Colonic mucosa (tissue), 4 donors: ENCODE data around the gene UACA. TPM values are rescaled to one million over a fixed set of nuclear protein-coding genes. Genes with fewer than 3 reads are reported as not detected.
A peak's percentile ranks its signal among the peaks of the same experiment; 100 is the strongest.

Experiments
- DNase-seq: peaks from one replicate; pipeline ENCODE4 v3.0.0-alpha.2; 2020
- H3K27ac ChIP-seq: fragments of 200-600 bp; one replicate; pipeline ENCODE4 v1.8.0; 2021
- H3K27me3 ChIP-seq: fragments of 200-600 bp; one replicate; pipeline ENCODE4 v1.8.0; 2021
- H3K36me3 ChIP-seq: fragments of 200-600 bp; one replicate; pipeline ENCODE4 v1.8.0; 2021
- H3K4me1 ChIP-seq: fragments of 200-600 bp; one replicate; pipeline ENCODE4 v1.8.0; 2021; ENCODE audit warnings: mild to moderate bottlenecking
- H3K4me3 ChIP-seq: fragments of 200-600 bp; one replicate; pipeline ENCODE4 v1.8.0; 2021
- H3K9ac ChIP-seq, 2 donors: one replicate each; pipeline ENCODE4 v1.7.0; 2013; ENCODE audit warnings: control low read depth in 2 of 2, low read depth in 2 of 2, low read length in 2 of 2
- H3K9me3 ChIP-seq: fragments of 200-600 bp; one replicate; pipeline ENCODE4 v1.8.0; 2021
- CTCF ChIP-seq: fragments of 200-600 bp; IDR thresholded peaks from one replicate; pipeline ENCODE4 v1.8.0; 2022; ENCODE audit warnings: antibody characterized with exemption, mild to moderate bottlenecking
- intact Hi-C: fragments of 100-400 bp; cut with DNase I; formaldehyde crosslinking; loops from one replicate; pipeline ENCODE4 v1.14.1; 2022
- total RNA-seq, 2 donors: library from RNA; stranded (reverse); fragmentation: NEBNext Ultra II Directional in 1 of 2; extraction: Animal tissue kit (Norgen Biotek cat#: 25700) in 1 of 2; gene quantifications; one replicate each; pipeline ENCODE4 v1.2.1, GENCODE V29; 2021
- donor health status: healthy.
- donor health status: DM: no; HTN: no; CAD: no.
- donor health status: DM: no; HTN: no; CAD: no.

UACA gene
- total RNA-seq, 2 donors from 2014 or later, result 55.4 to 57.3 TPM

- H3K4me3 ChIP-seq, result no peak overlapping the region
- no peak for TF ChIP-seq CTCF
- no peaks in the 10 kb centered on the region for H3K36me3 ChIP-seq
- H3K4me1 ChIP-seq, result no peaks in the 10 kb centered on the region
- H3K27ac ChIP-seq, result no peak overlapping the region
- peak overlapping the region in 1 of 2 donors; percentile 32 for H3K9ac ChIP-seq
- H3K9me3 ChIP-seq, result no peaks in the 10 kb centered on the region
- DNase-seq, result no peak
- no peaks in the 10 kb centered on the region for H3K27me3 ChIP-seq
- intact Hi-C loops, result no loop called here
Measured at GRCh38 chr15:70720228-70721016, 42.9 kb downstream of the UACA start.

GRCh38 chr15:70717237-70717793, 46.0 kb downstream of the UACA start:
- H3K9me3 ChIP-seq, result no peaks in the 10 kb centered on the region
- no peak for DNase-seq
- H3K4me3 ChIP-seq, result no peak overlapping the region
- TF ChIP-seq CTCF, result no peak
- no peaks in the 10 kb centered on the region for H3K27me3 ChIP-seq
- H3K9ac ChIP-seq, result no peak overlapping the region
- no peaks in the 10 kb centered on the region for H3K4me1 ChIP-seq
- intact Hi-C loops, result no loop called here
- no peaks in the 10 kb centered on the region for H3K36me3 ChIP-seq
- H3K27ac ChIP-seq, result no peak overlapping the region

GRCh38 chr15:70715840-70716485, 47.4 kb downstream of the UACA start:
- no peak overlapping the region for H3K27ac ChIP-seq
- H3K4me1 ChIP-seq, result no peaks in the 10 kb centered on the region
- intact Hi-C loops, result no loop called here
- no peak for DNase-seq
- H3K9me3 ChIP-seq, result no peaks in the 10 kb centered on the region
- H3K27me3 ChIP-seq, result no peaks in the 10 kb centered on the region
- H3K4me3 ChIP-seq, result no peak overlapping the region
- no peak overlapping the region for H3K9ac ChIP-seq
- no peak for TF ChIP-seq CTCF
- H3K36me3 ChIP-seq, result no peaks in the 10 kb centered on the region

- Histone ChIP-seq H3K36me3 (no peaks in the 10 kb centered on the region), H3K9me3 (no peaks in the 10 kb centered on the region), H3K9ac (no peak overlapping the region), H3K27ac (peak overlapping the region; percentile 18), H3K4me3 (no peak overlapping the region), H3K27me3 (no peaks in the 10 kb centered on the region), H3K4me1 (no peaks in the 10 kb centered on the region)
- intact Hi-C loops, result no loop called here
- no peak for DNase-seq
- TF ChIP-seq CTCF, result no peak
Measured at GRCh38 chr15:70714565-70714964, 48.8 kb downstream of the UACA start.

- no peaks in the 10 kb centered on the region for H3K4me1 ChIP-seq
- intact Hi-C loops, result no loop called here
- no peak for DNase-seq
Measured at GRCh38 chr15:70714015-70714414, 49.3 kb downstream of the UACA start.

More at GRCh38 chr15:70714015-70714414, 49.3 kb downstream of the UACA start:
- Histone ChIP-seq H3K9ac (no peak overlapping the region), H3K9me3 (no peaks in the 10 kb centered on the region), H3K4me3 (no peak overlapping the region), H3K27me3 (no peaks in the 10 kb centered on the region), H3K27ac (peak overlapping the region; percentile 18), H3K36me3 (no peaks in the 10 kb centered on the region)
- TF ChIP-seq CTCF, result no peak
